ENCODE data around the gene RRAGD.
A peak's percentile ranks its signal among the peaks of the same experiment; 100 is the strongest.
"Not testable (repeated sequence)": the region's sequence is repeated elsewhere in the genome, so short reads cannot be mapped to it uniquely, and the experiment has no call there.

Gene RRAGD

DNA sequence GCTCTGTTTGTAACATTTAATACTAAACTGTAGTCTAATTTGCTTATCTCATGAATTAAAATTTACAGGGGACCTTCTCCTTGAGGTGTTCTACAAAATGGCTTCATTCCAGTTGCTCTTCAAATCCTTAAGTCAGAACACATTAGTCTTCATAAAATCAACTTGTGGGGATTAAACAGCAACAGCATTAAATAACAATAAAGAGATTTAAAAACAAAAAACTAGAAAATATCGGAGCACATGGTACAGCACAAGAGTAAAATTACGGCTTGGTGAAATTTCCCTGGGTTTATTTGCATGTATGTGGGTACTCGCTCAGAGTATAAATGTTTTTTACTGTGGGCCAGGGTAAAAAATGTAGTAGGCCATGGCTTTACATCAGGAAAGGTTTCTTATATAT lies 12.0 kb downstream of the RRAGD start:
- Histone ChIP-seq H3K36me3 (ENCODE audit: control insufficient read depth in 2 of 2, insufficient read depth in 1 of 2, low read length in 2 of 2) (no peaks in the 10 kb centered on the region), H3K9me3 (ENCODE audit: control insufficient read depth, insufficient read depth, low read depth, low read length) (no peaks in the 10 kb centered on the region), H3K4me3 (ENCODE audit: low read depth, low read length) (no peak overlapping the region), H3K4me1 (ENCODE audit: control insufficient read depth, insufficient read depth, low read length) (no peaks in the 10 kb centered on the region), H3K27ac (ENCODE audit: extremely low read depth, low read depth, low read length) (no peak overlapping the region)
- CTCF ChIA-PET, result interaction anchor here (0.5 to 2.8 kb wide), 4 partner anchors 20 to 423 kb away, joined by 3 to 12 read pairs (median 4); no protein-coding TSS in a partner anchor
- POLR2A ChIA-PET, result no interaction called here
- no peak for TF ChIP-seq ZNF707 (tag by site-specific recombination; IDR thresholded peaks at IDR 0.05)
- TF ChIP-seq, protein P1, sequence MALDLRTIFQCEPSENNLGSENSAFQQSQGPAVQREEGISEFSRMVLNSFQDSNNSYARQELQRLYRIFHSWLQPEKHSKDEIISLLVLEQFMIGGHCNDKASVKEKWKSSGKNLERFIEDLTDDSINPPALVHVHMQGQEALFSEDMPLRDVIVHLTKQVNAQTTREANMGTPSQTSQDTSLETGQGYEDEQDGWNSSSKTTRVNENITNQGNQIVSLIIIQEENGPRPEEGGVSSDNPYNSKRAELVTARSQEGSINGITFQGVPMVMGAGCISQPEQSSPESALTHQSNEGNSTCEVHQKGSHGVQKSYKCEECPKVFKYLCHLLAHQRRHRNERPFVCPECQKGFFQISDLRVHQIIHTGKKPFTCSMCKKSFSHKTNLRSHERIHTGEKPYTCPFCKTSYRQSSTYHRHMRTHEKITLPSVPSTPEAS (tag by site-specific recombination; IDR thresholded peaks at IDR 0.05), result no peak
- TF ChIP-seq REPIN1 (tag by site-specific recombination; IDR thresholded peaks at IDR 0.05; ENCODE audit: low read depth), result no peak
- TF ChIP-seq, protein P2, sequence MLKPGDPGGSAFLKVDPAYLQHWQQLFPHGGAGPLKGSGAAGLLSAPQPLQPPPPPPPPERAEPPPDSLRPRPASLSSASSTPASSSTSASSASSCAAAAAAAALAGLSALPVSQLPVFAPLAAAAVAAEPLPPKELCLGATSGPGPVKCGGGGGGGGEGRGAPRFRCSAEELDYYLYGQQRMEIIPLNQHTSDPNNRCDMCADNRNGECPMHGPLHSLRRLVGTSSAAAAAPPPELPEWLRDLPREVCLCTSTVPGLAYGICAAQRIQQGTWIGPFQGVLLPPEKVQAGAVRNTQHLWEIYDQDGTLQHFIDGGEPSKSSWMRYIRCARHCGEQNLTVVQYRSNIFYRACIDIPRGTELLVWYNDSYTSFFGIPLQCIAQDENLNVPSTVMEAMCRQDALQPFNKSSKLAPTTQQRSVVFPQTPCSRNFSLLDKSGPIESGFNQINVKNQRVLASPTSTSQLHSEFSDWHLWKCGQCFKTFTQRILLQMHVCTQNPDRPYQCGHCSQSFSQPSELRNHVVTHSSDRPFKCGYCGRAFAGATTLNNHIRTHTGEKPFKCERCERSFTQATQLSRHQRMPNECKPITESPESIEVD (tag by site-specific recombination; IDR thresholded peaks at IDR 0.05), result peak; percentile 62

DNA sequence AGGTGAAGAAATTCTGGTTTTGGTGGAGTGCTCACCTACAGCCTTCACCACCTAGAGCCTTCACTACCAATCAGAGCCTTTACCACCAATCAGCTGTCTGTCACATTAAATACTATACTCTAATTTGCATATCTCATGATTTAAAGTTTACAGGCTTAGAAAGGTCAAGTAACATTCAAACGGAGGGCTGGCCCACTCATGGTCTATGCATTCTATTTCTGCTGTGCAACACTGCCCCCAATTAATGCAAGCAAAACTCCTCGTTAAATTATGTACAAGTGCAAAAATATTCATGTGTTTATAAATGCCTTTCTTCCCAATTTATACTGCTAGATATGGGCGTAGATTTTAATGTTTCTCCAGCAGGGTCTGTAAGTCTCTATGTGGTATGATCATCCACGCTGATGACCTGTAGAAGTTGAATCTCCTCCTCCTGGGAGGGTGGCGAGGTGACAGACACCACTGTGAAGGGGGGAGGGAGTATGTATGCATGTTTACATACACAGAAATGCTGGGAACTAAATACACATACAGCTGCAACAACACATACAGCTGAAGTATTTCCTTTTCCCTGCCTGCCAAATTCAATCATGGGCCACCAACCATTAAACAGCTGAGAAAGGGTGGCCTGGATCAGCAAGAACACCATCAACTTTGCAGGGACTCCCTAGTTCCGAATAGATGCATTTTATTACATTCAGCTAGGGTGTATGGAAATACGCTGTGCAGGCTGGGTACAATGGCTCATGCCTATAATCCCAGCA lies 13.1 kb downstream of the RRAGD start:
- ChIA-PET CTCF (interaction anchor here (0.7 to 2.8 kb wide), 2 partner anchors 18 to 27 kb away, joined by 4 to 12 read pairs; no protein-coding TSS in a partner anchor), POLR2A (interaction anchor here (0.6 kb wide), 1 partner anchor 1701 kb away, joined by 3 read pairs; no protein-coding TSS in a partner anchor)
- no peaks in the 10 kb centered on the region for H3K36me3 ChIP-seq (ENCODE audit: control insufficient read depth in 2 of 2, insufficient read depth in 1 of 2, low read length in 2 of 2)
- no peaks in the 10 kb centered on the region for H3K9me3 ChIP-seq (ENCODE audit: control insufficient read depth, insufficient read depth, low read depth, low read length)
- TF ChIP-seq SP7 (tag by site-specific recombination; IDR thresholded peaks at IDR 0.05) (no peak), ZBTB20 (tag by site-specific recombination; IDR thresholded peaks at IDR 0.05) (no peak), ZNF292 (tag by site-specific recombination; IDR thresholded peaks at IDR 0.05; ENCODE audit: borderline replicate concordance, low read depth) (no peak)
- TF ChIP-seq, protein P3, sequence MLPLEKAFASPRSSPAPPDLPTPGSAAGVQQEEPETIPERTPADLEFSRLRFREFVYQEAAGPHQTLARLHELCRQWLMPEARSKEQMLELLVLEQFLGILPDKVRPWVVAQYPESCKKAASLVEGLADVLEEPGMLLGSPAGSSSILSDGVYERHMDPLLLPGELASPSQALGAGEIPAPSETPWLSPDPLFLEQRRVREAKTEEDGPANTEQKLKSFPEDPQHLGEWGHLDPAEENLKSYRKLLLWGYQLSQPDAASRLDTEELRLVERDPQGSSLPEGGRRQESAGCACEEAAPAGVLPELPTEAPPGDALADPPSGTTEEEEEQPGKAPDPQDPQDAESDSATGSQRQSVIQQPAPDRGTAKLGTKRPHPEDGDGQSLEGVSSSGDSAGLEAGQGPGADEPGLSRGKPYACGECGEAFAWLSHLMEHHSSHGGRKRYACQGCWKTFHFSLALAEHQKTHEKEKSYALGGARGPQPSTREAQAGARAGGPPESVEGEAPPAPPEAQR (tag by site-specific recombination; IDR thresholded peaks at IDR 0.05), result no peak
- TF ChIP-seq, protein P4, sequence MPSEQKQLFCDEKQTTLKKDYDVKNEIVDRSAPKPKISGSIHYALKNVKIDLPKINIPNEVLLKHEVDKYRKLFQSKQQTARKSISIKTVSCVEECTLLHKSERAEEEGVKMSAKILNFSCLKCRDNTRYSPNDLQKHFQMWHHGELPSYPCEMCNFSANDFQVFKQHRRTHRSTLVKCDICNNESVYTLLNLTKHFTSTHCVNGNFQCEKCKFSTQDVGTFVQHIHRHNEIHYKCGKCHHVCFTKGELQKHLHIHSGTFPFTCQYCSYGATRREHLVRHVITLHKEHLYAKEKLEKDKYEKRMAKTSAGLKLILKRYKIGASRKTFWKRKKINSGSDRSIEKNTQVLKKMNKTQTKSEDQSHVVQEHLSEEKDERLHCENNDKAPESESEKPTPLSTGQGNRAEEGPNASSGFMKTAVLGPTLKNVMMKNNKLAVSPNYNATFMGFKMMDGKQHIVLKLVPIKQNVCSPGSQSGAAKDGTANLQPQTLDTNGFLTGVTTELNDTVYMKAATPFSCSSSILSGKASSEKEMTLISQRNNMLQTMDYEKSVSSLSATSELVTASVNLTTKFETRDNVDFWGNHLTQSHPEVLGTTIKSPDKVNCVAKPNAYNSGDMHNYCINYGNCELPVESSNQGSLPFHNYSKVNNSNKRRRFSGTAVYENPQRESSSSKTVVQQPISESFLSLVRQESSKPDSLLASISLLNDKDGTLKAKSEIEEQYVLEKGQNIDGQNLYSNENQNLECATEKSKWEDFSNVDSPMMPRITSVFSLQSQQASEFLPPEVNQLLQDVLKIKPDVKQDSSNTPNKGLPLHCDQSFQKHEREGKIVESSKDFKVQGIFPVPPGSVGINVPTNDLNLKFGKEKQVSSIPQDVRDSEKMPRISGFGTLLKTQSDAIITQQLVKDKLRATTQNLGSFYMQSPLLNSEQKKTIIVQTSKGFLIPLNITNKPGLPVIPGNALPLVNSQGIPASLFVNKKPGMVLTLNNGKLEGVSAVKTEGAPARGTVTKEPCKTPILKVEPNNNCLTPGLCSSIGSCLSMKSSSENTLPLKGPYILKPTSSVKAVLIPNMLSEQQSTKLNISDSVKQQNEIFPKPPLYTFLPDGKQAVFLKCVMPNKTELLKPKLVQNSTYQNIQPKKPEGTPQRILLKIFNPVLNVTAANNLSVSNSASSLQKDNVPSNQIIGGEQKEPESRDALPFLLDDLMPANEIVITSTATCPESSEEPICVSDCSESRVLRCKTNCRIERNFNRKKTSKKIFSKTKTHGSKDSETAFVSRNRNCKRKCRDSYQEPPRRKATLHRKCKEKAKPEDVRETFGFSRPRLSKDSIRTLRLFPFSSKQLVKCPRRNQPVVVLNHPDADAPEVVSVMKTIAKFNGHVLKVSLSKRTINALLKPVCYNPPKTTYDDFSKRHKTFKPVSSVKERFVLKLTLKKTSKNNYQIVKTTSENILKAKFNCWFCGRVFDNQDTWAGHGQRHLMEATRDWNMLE (tag by site-specific recombination; conservative IDR thresholded peaks at IDR 0.05; ENCODE audit: low read depth), result no peak
- TF ChIP-seq, protein P2 (tag by site-specific recombination; IDR thresholded peaks at IDR 0.05), result no peak
- TF ChIP-seq, protein P5, sequence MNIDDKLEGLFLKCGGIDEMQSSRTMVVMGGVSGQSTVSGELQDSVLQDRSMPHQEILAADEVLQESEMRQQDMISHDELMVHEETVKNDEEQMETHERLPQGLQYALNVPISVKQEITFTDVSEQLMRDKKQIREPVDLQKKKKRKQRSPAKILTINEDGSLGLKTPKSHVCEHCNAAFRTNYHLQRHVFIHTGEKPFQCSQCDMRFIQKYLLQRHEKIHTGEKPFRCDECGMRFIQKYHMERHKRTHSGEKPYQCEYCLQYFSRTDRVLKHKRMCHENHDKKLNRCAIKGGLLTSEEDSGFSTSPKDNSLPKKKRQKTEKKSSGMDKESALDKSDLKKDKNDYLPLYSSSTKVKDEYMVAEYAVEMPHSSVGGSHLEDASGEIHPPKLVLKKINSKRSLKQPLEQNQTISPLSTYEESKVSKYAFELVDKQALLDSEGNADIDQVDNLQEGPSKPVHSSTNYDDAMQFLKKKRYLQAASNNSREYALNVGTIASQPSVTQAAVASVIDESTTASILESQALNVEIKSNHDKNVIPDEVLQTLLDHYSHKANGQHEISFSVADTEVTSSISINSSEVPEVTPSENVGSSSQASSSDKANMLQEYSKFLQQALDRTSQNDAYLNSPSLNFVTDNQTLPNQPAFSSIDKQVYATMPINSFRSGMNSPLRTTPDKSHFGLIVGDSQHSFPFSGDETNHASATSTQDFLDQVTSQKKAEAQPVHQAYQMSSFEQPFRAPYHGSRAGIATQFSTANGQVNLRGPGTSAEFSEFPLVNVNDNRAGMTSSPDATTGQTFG (tag by site-specific recombination; IDR thresholded peaks at IDR 0.05; ENCODE audit: borderline replicate concordance), result no peak
- TF ChIP-seq, protein P6, sequence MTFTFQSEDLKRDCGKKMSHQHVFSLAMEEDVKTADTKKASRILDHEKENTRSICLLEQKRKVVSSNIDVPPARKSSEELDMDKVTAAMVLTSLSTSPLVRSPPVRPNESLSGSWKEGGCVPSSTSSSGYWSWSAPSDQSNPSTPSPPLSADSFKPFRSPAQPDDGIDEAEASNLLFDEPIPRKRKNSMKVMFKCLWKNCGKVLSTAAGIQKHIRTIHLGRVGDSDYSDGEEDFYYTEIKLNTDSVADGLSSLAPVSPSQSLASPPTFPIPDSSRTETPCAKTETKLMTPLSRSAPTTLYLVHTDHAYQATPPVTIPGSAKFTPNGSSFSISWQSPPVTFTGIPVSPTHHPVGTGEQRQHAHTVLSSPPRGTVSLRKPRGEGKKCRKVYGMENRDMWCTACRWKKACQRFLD (tag by site-specific recombination; IDR thresholded peaks at IDR 0.05), result no peak
- no peaks in the 10 kb centered on the region for H3K4me1 ChIP-seq (ENCODE audit: control insufficient read depth, insufficient read depth, low read length)
- no peak overlapping the region for H3K27ac ChIP-seq (ENCODE audit: extremely low read depth, low read depth, low read length)
- no peak overlapping the region for H3K4me3 ChIP-seq (ENCODE audit: low read depth, low read length)

DNA sequence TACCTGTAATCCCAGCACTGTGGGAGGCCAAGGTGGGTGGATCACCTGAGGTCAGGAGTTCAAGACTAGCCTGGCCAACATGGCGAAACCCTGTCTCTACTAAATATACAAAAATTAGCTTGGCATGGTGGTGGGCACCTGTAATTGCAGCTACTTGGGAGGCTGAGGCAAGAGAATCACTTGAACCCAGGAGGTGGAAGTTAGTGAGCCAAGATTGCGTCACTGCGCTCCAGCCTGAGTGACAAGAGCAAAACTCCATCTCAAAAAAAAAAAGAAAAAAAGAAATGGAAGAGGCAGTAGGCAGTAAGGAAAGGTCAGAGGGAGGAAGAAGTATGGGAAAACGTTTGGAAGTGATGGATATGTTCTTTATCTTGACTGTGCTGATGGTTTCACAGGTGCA lies 14.2 kb downstream of the RRAGD start:
- H3K36me3 ChIP-seq (ENCODE audit: control insufficient read depth in 2 of 2, insufficient read depth in 1 of 2, low read length in 2 of 2); H3K27ac ChIP-seq (ENCODE audit: extremely low read depth, low read depth, low read length); POLR2A ChIA-PET; H3K4me1 ChIP-seq (ENCODE audit: control insufficient read depth, insufficient read depth, low read length); H3K4me3 ChIP-seq (ENCODE audit: low read depth, low read length); H3K9me3 ChIP-seq (ENCODE audit: control insufficient read depth, insufficient read depth, low read depth, low read length): not testable (repeated sequence)
- CTCF ChIA-PET, result interaction anchor here (1.2 to 2.8 kb wide), 2 partner anchors 22 to 26 kb away, joined by 3 to 12 read pairs; no protein-coding TSS in a partner anchor
